OCI-LY3 (cell line): Measurements from ENCODE around the gene HSPG2.

Source experiments
- CTCF ChIP-seq: fragments of 200-600, 300-600 bp; sonication (generic); IDR thresholded peaks from 2 replicates; pipeline ENCODE4 v1.5.1; 2014; ENCODE audit warnings: antibody characterized with exemption, low read length, low read depth
- EZH2phosphoT487 ChIP-seq: fragments of 200-600 bp; shearing (Covaris generic); IDR thresholded peaks from 2 replicates; pipeline ENCODE4 v1.6.1; 2018; ENCODE audit warnings: antibody characterized with exemption, mixed run types, low read depth

- TF ChIP-seq CTCF (no peak), EZH2phosphoT487 (no peak)
Observed at GRCh38 chr1:21781815-21782348, 155.2 kb downstream of the HSPG2 start.
